Neural progenitor cell (in vitro differentiated cells): ENCODE results near the gene NPPC. TPM values are rescaled to one million over a fixed set of nuclear protein-coding genes. Genes with fewer than 3 reads are reported as not detected.

Experiments
- DNase-seq: peaks from one replicate; pipeline ENCODE4 v3.0.0-alpha.2; 2016; ENCODE audit warnings: low spot score
- H2AFZ ChIP-seq: fragments of 200-600 bp; sonication (generic); replicated peaks from 2 replicates; pipeline ENCODE4 v1.6.1; 2016; ENCODE audit warnings: antibody characterized with exemption
- H3F3A ChIP-seq: fragments of 200-600 bp; sonication (generic); 2 replicates; pipeline ENCODE4 v1.6.1; 2016; ENCODE audit warnings: antibody characterized with exemption, low read depth
- H3K27ac ChIP-seq: fragments of 200-600 bp; sonication (generic); 2 replicates; pipeline ENCODE4 v1.5.1; 2016; ENCODE audit warnings: mild to moderate bottlenecking
- H3K27me3 ChIP-seq: fragments of 200-600 bp; sonication (generic); 2 replicates; pipeline ENCODE4 v1.6.1; 2016; ENCODE audit warnings: mild to moderate bottlenecking, moderate library complexity
- H3K36me3 ChIP-seq: fragments of 200-600 bp; sonication (generic); 2 replicates; pipeline ENCODE4 v1.5.1; 2016
- H3K4me1 ChIP-seq: fragments of 200-600 bp; sonication (generic); 2 replicates; pipeline ENCODE4 v1.6.1; 2016; ENCODE audit warnings: mixed run types
- H3K4me2 ChIP-seq: fragments of 200-600 bp; sonication (generic); 2 replicates; pipeline ENCODE4 v1.6.1; 2016
- H3K4me3 ChIP-seq: fragments of 200-600 bp; sonication (generic); 2 replicates; pipeline ENCODE4 v1.5.1; 2016
- H3K79me2 ChIP-seq: fragments of 200-600 bp; sonication (generic); 2 replicates; pipeline ENCODE4 v1.6.1; 2016; ENCODE audit warnings: low read depth
- H3K9ac ChIP-seq: fragments of 200-600 bp; sonication (generic); 2 replicates; pipeline ENCODE4 v1.6.1; 2016
- H3K9me3 ChIP-seq: fragments of 200-600 bp; sonication (generic); 2 replicates; pipeline ENCODE4 v1.5.1; 2016; ENCODE audit warnings: low read depth
- H4K20me1 ChIP-seq: fragments of 200-600 bp; sonication (generic); 2 replicates; pipeline ENCODE4 v1.6.1; 2016; ENCODE audit warnings: low read depth
- H3K27ac Mint-ChIP-seq: 3 replicates; pipeline ENCODE4 v1.8.0; 2021; ENCODE audit warnings: mixed read lengths
- H3K27me3 Mint-ChIP-seq: 2 replicates; pipeline ENCODE4 v1.8.0; 2022; ENCODE audit warnings: low read depth, mild to moderate bottlenecking, inconsistent platforms, moderate library complexity, mixed read lengths; ENCODE audit not compliant: insufficient read depth
- H3K36me3 Mint-ChIP-seq: 3 replicates; pipeline ENCODE4 v1.8.0; 2021; ENCODE audit warnings: mixed read lengths
- H3K4me1 Mint-ChIP-seq: 3 replicates; pipeline ENCODE4 v1.8.0; 2021; ENCODE audit warnings: mixed read lengths
- H3K4me3 Mint-ChIP-seq: 3 replicates; pipeline ENCODE4 v1.8.0; 2021; ENCODE audit warnings: mild to moderate bottlenecking, moderate library complexity, mixed read lengths
- H3K9me3 Mint-ChIP-seq: 3 replicates; pipeline ENCODE4 v1.8.0; 2020; ENCODE audit warnings: mixed read lengths
- CTCF ChIP-seq: fragments of 200-600 bp; sonication (generic); IDR thresholded peaks from 2 replicates; pipeline ENCODE4 v1.5.1; 2017; ENCODE audit warnings: antibody characterized with exemption, mild to moderate bottlenecking
- EZH2 ChIP-seq: fragments of 200-600 bp; sonication (generic); IDR thresholded peaks from 2 replicates; pipeline ENCODE4 v1.6.1; 2017; ENCODE audit warnings: antibody characterized with exemption, mild to moderate bottlenecking, moderate library complexity
- EZH2phosphoT487 ChIP-seq: fragments of 200-600 bp; sonication (generic); IDR thresholded peaks from 2 replicates; pipeline ENCODE4 v1.6.1; 2017; ENCODE audit warnings: antibody characterized with exemption
- total RNA-seq: library from RNA; depleted of rRNA; stranded (reverse); fragments of >200 nt; gene quantifications from 2 replicates; pipeline ENCODE4 v1.2.3, GENCODE V29; 2015; ENCODE audit warnings: low replicate concordance

Gene NPPC
- total RNA-seq, 1 donor from 2014 or later = not detected

GRCh38 chr2:231932985-231933915 is 7.1 kb upstream of the NPPC start:
- peaks cover 15% of the 10 kb centered on the region for H3K27me3 Mint-ChIP-seq
- H3K36me3 Mint-ChIP-seq = no peaks in the 10 kb centered on the region

GRCh38 chr2:231932711-231932970 is 6.4 kb upstream of the NPPC start:
- H3K27ac Mint-ChIP-seq = no peak overlapping the region
- H3K9me3 ChIP-seq = no peaks in the 10 kb centered on the region
- peaks cover 20% of the 10 kb centered on the region for H3K27me3 Mint-ChIP-seq
- peaks cover 3% of the 10 kb centered on the region for H4K20me1 ChIP-seq
- H3K4me1 ChIP-seq = no peaks in the 10 kb centered on the region
- DNase-seq = no peak
- H3K79me2 ChIP-seq = no peaks in the 10 kb centered on the region
- H3K4me1 Mint-ChIP-seq = no peaks in the 10 kb centered on the region
- H3F3A ChIP-seq = peaks cover 1% of the 10 kb centered on the region
- H3K36me3 Mint-ChIP-seq = no peaks in the 10 kb centered on the region
- no peaks in the 10 kb centered on the region for H3K9me3 Mint-ChIP-seq
- no peak overlapping the region for H3K4me2 ChIP-seq
- no peak overlapping the region for H3K4me3 Mint-ChIP-seq
- no peak overlapping the region for H3K4me3 ChIP-seq
- H3K9ac ChIP-seq = no peak overlapping the region
- no peak for TF ChIP-seq CTCF
- peaks cover 34% of the 10 kb centered on the region for H3K27me3 ChIP-seq
- H3K36me3 ChIP-seq = no peaks in the 10 kb centered on the region
- no peak overlapping the region for H2AFZ ChIP-seq
- H3K27ac ChIP-seq = no peak overlapping the region

More at GRCh38 chr2:231932985-231933915, 7.1 kb upstream of the NPPC start:
- Mint-ChIP-seq H3K4me1 (no peaks in the 10 kb centered on the region), H3K27ac (no peak overlapping the region), H3K4me3 (no peak overlapping the region), H3K9me3 (no peaks in the 10 kb centered on the region)
- H2AFZ ChIP-seq = no peak overlapping the region
- no peak overlapping the region for H3K4me3 ChIP-seq
- peaks cover 28% of the 10 kb centered on the region for H3K27me3 ChIP-seq
- no peaks in the 10 kb centered on the region for H3K9me3 ChIP-seq
- no peaks in the 10 kb centered on the region for H3K79me2 ChIP-seq
- no peaks in the 10 kb centered on the region for H3F3A ChIP-seq
- no peak for DNase-seq
- H3K9ac ChIP-seq = no peak overlapping the region
- H3K36me3 ChIP-seq = no peaks in the 10 kb centered on the region
- no peak overlapping the region for H3K4me2 ChIP-seq
- H3K4me1 ChIP-seq = no peaks in the 10 kb centered on the region
- TF ChIP-seq EZH2 = no peak
- no peak for TF ChIP-seq EZH2phosphoT487
- TF ChIP-seq CTCF = no peak
- H4K20me1 ChIP-seq = no peaks in the 10 kb centered on the region
- no peak overlapping the region for H3K27ac ChIP-seq

- Histone ChIP-seq H3K27ac (no peak overlapping the region), H3K4me2 (no peak overlapping the region), H3K36me3 (no peaks in the 10 kb centered on the region), H3K4me1 (no peaks in the 10 kb centered on the region), H3K27me3 (peaks cover 46% of the 10 kb centered on the region), H3F3A (peaks cover 5% of the 10 kb centered on the region), H3K79me2 (no peaks in the 10 kb centered on the region), H2AFZ (no peak overlapping the region), H3K4me3 (no peak overlapping the region), H4K20me1 (peaks cover 11% of the 10 kb centered on the region), H3K9me3 (no peaks in the 10 kb centered on the region), H3K9ac (no peak overlapping the region)
- no peak for DNase-seq
- no peak overlapping the region for H3K27ac Mint-ChIP-seq
- H3K4me1 Mint-ChIP-seq = peaks cover 4% of the 10 kb centered on the region
- no peaks in the 10 kb centered on the region for H3K36me3 Mint-ChIP-seq
- TF ChIP-seq EZH2phosphoT487 (no peak), CTCF (no peak), EZH2 (no peak)
- H3K4me3 Mint-ChIP-seq = no peak overlapping the region
- H3K9me3 Mint-ChIP-seq = no peaks in the 10 kb centered on the region
- H3K27me3 Mint-ChIP-seq = peaks cover 31% of the 10 kb centered on the region
These were observed 5.3 kb upstream of the NPPC start for GRCh38 chr2:231931481-231931915.
